ENCODE results near the gene FILIP1.

Gene FILIP1

DNA sequence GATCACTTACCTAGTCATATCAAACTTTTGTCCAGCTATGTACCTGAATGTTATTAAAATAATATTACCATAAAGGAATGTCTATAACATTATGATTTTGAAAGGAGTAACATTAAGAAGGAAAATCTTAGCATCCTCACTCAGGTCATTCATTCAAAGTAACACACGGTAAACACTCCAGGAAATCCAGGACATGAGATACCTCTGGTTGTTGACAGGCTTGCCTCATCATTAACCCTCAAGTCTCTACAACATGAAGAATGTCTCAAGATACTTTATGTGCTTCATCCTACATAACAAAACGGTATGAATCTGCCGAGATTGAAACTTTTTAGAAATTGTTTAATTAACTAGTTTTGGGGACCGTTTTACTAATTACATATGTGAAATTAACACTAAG, 690 bp upstream of the FILIP1 start:
- no peak for DNase-seq

- DNase-seq: no peak
Observed at GRCh38 chr6:75492386-75493153, 1.0 kb downstream of the FILIP1 start.

- no peak for DNase-seq
Observed at GRCh38 chr6:75491291-75491690, 2.3 kb downstream of the FILIP1 start.

DNA sequence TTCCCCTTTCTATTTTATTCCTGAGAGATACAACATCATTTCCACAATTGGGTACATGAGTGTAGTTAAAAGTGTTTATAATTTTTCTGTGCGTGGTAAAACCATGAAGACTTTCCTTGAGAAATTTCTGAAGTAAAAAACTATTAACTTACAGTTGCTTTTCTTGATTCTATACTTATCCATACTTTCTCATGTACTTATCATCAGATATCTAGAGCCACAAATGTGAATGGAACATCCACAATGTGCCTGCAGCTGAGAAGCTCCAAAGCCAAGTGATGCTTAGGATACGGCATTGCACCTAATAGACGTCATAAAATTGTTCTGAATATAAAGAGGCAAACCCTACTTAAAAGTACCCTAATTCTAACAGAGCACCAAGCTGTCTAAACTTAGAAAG, 2.9 kb downstream of the FILIP1 start:
- no peak for DNase-seq

GRCh38 chr6:75489025-75489424, 4.6 kb downstream of the FILIP1 start:
- no peak for DNase-seq

DNA sequence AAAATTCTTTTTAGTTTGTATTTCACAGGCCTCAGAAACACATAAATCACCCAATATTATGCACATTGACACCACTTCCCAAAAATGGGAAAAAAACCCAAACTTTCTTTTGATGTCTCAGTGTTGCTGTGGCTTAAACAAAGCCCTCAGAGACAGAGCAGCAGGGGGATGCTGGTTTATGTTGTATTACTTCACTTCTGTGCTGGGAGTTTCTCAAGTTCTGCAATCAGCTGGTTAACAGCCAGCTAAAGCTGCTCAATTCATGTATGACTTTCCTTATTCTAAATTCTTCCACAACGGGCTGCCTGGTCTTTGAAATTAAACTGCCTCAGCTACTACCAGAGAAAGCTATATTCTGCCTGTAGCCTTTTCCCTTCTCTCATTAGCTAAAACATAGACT, 5.6 kb downstream of the FILIP1 start:
- no peak for DNase-seq

GRCh38 chr6:75486850-75487518, 6.6 kb downstream of the FILIP1 start:
- no peak for DNase-seq

GRCh38 chr6:75484535-75484934, 9.1 kb downstream of the FILIP1 start:
- DNase-seq: no peak

DNA sequence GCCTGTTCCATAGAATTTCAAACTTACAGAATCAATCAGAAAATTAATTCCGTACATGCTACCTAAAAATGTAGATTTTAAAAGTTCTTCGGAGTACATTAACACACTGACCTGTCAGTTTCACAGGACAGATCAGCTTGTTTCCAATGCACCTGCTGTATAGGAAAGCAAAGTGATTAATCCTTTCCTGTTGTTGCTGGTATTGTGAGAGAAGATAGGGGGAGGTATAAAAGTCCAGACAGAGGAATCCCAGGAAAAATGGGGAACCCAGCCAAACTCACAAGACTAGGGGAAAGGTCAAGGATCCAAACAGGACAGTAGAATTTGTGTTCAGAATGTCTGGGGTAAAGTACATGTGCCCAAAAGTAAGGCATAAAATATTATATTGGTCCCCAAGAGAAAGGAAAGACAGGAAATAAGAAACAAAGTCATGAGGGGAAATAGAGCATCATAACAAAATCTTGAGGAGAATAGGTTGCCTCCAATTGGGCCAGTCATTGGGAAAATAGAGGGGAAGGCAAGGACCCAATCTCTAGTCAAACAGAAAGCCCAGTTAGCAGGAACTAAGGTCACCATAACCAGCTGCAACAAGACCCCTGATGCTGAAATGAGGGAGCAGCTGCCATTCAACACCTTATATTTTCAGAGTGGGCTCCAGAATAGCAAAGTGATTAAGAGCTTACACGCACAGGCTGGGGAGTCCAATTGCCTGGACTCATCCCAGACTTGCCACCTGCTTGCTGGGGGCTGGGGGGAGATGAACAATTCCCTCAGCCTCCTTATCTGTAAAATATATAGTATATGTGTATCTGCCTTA, 10.3 kb downstream of the FILIP1 start:
- DNase-seq: no peak

- DNase-seq: no peak
Observed at GRCh38 chr6:75481936-75482593, 11.5 kb downstream of the FILIP1 start.

- no peak for DNase-seq
Observed at GRCh38 chr6:75481394-75481793, 12.2 kb downstream of the FILIP1 start.

GRCh38 chr6:75480425-75480824, 13.2 kb downstream of the FILIP1 start:
- no peak for DNase-seq

- no peak for DNase-seq
Observed at GRCh38 chr6:75479712-75480111, 13.9 kb downstream of the FILIP1 start.

DNA sequence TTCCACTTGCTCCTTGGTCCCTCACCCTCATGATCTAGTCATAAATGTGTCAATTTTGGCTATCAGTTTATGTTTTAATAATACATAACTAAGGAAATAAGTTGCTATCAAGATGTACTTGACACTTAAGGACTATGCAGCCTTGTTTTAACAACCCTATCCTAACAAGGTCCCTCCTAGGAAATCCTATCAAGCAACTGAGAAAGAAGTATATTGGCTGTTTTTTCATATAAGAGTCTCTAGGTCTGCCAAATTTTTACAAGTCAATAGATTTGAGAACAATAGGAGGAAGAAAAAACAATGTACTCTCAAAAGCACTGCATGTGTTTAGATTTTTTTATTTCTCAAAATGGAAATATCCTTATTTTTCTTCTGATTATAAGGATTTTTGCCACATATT, 14.7 kb downstream of the FILIP1 start:
- no peak for DNase-seq

DNA sequence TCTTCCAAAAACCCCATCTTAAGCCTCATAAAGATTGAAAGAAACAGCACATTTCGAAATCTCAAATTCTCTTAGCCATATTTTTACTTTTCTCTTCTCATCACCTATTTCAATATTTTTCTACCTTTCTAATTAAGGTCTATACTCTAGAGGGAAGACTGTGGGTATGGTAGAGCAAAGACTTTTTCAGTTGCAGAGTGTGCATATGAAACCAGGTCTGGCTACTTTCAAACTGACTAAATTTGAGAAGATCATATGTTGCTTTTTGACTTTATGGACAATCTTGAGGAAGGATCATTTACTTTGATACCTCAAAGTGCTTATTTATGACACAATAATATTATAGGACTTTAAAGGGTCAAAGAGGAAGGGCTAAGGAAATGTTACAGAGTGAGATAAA, 20.7 kb downstream of the FILIP1 start:
- no peak for DNase-seq

- DNase-seq: no peak
Observed at GRCh38 chr6:75467966-75468365, 25.6 kb downstream of the FILIP1 start.

GRCh38 chr6:75467284-75467683, 26.3 kb downstream of the FILIP1 start:
- no peak for DNase-seq

DNA sequence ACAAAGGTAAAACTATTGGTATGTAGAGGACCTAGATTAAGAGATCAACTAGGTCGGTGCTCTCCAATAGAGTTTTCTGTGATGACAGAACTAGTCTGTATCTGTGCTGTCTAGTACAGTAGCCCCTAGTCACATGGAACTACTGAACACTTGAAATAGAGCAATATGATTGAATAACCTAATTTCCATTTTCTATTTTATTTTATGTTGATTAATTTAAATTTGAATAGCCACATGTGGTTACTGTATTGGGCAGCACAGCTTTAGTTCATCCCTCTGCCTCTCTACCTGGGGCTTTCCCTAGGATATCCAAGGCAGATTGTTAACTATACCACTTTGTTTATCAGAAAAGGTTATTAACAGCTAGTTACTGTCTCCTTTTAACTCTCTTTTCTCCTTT, 27.0 kb downstream of the FILIP1 start:
- no peak for DNase-seq

GRCh38 chr6:75463908-75464307, 29.7 kb downstream of the FILIP1 start:
- DNase-seq: no peak

DNA sequence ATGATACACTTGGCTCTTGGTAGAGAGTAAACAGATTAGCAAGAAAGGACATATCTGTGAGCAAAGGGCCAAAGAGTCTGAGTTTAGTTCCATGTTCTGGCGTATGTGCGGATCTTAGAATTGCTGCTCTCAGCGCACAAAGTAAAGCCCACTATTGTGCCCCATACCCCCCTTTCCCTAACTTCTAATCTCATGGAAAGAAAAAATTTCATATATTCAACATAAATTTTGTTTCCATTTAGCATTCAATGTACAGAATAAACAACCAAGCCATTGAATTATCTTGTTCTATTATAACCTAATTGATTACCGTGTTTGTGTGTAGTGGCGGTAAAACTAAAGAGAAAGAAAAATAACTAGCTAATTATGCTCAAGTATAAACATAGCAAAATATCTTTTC, 30.5 kb downstream of the FILIP1 start:
- DNase-seq: no peak

GRCh38 chr6:75460681-75461080, 32.9 kb downstream of the FILIP1 start:
- no peak for DNase-seq

DNA sequence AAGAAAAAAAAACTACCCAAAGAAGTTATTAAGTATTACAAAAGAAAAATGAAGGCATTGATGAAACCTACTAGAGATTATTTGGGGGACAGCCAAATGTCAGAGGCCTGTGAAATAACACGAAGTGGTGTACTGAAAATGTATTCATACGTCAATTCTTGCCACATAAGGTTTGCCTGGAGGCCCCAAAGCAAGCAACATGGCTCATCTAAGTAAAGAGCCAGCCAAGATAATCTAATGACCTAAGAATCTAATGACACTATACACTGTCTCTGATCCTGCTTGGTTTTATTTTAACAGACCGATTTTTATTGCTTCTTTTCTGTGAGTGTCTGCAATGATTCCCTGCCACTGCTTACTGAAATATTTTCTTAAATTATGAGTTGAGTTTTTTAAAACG, 34.7 kb downstream of the FILIP1 start:
- no peak for DNase-seq

- no peak for DNase-seq
Observed at GRCh38 chr6:75450903-75451302, 42.7 kb downstream of the FILIP1 start.

Data from activated CD4-positive, alpha-beta T cell treated with anti-CD3 and anti-CD28 coated beads for 4 hours (primary cell).